GM21786 (cell line): Measurements from ENCODE around the gene KIF17.
"Not testable (repeated sequence)": the region's sequence is repeated elsewhere in the genome, so short reads cannot be mapped to it uniquely, and the experiment has no call there.

Experiments
- ATAC-seq: cut with Tn5 transposase; IDR thresholded peaks from one replicate; pipeline ENCODE4 v1.9.1; 2021; ENCODE audit not compliant: unreplicated experiment

The KIF17 gene

GRCh38 chr1:20695515-20695914, 22.3 kb downstream of the KIF17 start:
- no peak for ATAC-seq

DNA sequence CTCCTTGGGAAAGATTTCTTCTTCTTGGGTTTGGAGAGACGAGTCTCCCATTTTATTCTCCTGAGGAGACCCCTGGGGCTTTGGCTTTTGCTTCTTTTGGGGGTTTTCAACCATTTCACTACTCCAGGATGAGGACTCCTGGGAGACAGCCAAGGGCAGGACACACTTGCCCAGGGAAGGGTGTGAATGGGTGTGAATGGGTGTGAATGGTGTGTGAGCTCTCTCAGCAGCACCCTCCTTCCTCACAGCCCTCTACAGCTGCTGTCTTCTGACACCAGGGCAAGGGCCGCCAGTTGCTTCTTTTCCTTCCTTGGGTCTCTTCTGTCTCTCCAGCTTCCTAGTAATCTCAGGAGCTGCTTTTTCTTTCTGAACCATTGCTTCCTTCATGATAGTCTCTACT, 24.2 kb downstream of the KIF17 start:
- ATAC-seq, result no peak

DNA sequence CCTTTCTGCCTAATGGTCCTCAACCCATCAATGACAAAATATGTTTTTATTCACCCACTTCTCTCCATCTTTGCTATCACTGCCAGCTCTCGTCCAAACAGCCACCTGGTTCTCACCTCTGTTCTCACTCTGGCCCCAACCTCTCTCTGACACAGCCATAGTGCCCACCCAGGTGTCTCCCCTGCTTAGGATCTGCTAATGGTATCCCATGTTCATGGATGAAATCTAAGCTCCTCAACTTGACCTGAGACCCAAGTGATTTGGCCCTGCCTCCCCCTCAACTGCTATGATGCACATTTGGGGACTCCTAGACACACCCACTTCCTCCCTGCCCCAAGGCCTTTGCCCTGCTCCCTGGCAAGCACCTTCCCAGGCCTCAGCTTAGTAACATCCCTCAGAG, 25.9 kb downstream of the KIF17 start:
- ATAC-seq, result no peak

GRCh38 chr1:20689645-20690056, 28.2 kb downstream of the KIF17 start:
- ATAC-seq, result no peak

DNA sequence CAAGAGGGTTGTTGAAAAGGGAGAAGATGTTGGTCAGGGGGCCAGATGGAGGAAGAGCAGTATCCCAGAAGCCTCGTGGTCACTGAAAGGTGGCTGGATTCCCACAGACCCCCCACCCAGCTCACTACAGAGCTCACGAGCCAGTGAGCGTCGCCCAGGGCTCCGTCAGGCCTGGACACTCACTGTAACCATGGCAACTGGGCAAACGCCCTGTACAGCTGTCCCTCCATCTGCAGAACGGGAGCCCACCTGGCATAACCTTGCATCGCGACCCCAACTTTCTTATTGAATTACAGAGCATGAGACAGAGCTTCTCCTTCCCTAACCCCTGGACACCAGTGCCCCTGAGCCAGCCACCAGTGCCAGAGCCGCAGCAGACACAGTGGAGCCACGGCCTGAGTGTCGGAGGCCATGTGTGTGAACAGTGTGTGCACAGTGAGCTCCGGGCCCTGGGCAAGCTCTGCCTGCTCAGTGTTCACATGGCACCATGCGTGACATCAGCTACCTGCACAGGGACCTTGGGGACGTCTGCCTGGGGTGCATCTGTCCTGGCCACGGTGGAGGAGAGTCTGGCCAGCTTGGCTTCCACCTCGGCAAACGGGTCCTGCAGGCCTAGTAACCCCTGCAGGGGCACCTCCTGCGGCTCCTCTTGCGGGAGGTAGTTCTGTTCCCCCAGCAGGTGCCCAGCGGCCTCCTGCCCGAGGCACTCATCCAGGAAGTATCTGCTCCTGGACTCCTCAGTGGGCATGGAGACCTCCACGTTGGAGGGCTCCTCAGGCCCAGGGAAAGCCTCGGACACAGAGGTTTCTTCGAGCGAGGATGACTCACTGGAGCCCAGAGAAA, 30.7 kb downstream of the KIF17 start:
- no peak for ATAC-seq

- ATAC-seq, result no peak
Observed at GRCh38 chr1:20685741-20686140, 32.1 kb downstream of the KIF17 start.

DNA sequence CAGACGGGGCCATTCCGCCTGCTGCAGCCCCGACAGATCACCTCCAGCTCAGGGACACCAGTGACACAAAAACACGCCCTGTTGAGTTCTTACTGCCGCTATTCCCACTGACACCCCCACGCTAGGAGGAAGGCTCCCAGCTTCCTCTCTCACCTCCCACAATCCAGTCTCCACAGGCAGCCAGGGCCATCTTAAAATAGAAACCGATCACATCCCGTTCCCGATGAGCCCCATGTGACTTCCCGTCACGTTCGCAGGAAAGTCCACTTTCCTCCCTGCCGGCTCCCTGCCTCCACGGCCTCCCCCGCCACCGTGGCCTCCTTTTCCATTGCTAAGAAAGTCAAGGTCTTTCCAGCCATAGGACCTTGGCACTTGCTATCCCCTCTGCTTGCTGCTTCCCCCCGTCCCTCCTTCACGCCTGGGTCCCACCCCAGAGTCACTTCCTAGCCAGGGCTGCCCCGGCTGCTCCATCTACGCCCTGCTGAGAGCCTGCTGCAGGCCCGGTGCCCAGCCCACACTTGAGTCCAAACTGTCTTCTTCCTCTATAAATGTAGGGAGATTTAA, 32.6 kb downstream of the KIF17 start:
- ATAC-seq, result no peak

GRCh38 chr1:20684651-20685050, 33.2 kb downstream of the KIF17 start:
- no peak for ATAC-seq

DNA sequence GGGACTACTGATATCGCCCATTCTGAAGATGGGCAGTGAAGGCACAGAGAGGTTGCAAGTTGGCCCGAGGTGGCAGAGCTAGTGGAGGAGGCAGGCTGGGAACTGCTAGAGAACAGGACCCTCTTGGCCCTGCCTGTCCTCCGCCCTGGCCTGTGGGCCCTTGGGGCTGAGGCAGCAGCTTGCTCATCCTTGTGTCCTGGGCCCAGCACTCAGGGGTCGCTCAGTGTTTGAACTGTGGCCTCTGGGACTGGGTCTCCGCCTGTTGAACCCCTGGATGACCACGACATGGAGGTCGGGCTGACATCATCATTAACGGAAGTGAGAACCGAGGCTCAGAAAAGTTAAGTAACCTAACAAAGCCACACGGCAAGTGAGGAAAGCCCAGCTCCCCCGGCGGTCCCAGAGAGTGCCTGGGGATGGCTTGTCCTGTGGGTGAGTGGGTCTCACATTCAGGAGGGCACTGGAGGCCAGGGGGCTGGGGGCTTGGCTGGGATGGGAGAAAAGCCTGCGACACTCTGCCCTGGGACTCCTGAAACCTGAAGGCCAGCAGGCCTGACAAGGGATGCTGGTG, 33.7 kb downstream of the KIF17 start:
- ATAC-seq, result no peak

- ATAC-seq, result no peak
Observed at GRCh38 chr1:20683614-20684013, 34.2 kb downstream of the KIF17 start.

DNA sequence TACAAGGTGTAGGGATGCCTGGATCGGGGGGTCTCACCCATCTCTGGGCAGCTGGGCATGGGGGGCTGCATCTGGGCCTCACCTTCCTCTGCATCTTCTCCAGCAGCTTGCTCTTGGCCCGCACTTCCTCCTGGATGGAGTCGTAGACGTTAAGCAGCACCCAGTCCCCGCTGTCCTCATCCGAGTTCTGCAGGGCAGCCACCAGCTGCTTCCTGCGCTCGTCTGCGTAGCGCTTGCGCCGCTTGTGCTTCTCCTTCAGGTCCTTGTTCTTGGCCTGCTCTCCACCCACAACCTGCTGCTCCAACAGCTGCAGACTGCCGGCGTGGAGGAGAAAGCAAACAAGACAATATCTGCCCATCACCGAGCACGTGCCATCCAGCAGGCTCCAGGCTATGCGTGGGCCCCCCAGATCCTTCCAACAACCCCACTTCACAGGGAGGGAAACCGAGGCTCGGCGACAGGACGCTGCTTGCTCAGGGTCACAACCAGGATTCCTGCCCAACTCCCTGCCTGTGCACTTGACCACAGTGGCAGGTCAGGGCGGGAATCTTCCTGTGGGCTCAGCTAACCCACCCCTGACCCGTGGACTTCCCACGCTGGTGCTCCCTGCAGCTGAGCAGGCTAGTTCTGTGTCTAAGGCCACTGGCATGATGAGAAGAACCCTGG, 35.1 kb downstream of the KIF17 start:
- no peak for ATAC-seq

DNA sequence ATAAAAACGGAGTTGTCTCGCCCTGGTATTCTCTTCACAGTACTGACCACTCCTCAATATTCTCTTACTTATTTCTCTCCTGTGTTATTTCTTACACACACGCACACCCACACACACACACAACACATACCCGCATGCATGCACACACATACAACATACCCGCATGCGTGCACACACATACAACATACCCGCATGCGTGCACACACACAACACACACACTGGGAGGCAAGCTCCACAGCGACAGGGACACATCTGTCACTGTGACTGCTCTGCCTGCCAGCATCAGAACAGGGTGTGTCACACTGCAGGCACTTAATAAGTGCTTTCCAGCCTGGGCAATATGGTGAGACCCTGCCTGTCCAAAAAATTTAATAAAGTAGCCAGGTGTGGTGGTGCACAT, 35.8 kb downstream of the KIF17 start:
- no peak for ATAC-seq

- no peak for ATAC-seq
Observed at GRCh38 chr1:20680269-20680668, 37.5 kb downstream of the KIF17 start.

DNA sequence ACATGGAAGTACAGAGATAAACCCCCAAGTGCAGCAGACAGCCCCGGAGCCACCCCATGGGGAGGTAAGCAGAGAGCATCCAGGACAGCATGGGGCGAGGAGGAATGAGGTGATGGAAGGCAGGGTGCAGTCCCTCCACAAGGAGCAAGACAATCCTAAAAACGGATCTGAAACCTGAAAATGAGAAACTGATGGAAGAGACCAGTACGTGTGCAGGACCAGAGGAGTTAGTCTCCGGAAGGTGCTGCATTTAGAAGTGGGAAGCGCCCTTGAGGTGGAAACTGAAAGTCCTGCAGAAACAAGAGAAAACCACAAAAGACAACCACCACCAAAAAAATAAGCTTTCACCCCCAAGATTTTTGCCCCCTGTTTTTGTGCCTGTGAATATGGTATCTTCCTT, 39.2 kb downstream of the KIF17 start:
- ATAC-seq, result no peak

GRCh38 chr1:20673626-20674025, 44.2 kb downstream of the KIF17 start:
- not testable (repeated sequence) for ATAC-seq

DNA sequence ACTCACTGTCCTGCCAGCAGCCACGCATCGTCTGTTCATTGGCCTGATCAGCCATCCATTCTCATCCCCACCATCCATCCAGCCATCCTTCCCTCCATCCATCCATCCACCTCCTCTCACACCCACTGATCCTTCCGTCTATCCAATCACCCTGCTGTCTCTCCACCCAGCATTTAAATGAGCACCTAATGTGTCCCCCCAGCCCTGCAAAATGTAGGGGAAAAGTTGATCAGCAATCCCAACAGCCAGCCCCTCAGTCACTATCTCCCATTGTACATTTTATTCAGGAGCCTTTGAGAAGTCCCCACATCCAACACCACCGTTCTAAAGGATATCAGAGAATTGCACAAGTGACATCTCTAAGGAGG, 45.6 kb downstream of the KIF17 start:
- no peak for ATAC-seq

GRCh38 chr1:20670936-20671335, 46.9 kb downstream of the KIF17 start:
- ATAC-seq, result no peak

DNA sequence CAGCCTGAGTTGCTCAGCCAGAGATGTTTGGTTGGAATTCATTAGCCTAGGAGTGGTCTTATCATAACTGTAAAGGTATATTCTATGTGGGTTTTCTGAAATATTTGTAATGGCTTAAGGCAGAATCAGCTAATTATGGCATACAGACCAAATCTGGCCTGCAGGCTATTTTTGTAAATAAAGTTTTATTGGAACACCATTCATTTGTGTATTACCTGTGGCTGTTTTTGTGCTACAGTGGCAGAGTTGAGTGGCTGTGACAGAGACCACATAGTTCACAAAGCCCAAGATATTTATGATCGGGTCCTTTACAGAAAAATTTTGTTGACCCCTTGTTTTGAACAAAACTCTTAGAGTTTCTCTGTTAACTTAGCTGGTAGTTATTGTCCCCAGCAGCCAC, 49.2 kb downstream of the KIF17 start:
- ATAC-seq, result no peak

- no peak for ATAC-seq
Observed at GRCh38 chr1:20666804-20667203, 51.0 kb downstream of the KIF17 start.

- ATAC-seq, result no peak
Observed at GRCh38 chr1:20666146-20666545, 51.7 kb downstream of the KIF17 start.

DNA sequence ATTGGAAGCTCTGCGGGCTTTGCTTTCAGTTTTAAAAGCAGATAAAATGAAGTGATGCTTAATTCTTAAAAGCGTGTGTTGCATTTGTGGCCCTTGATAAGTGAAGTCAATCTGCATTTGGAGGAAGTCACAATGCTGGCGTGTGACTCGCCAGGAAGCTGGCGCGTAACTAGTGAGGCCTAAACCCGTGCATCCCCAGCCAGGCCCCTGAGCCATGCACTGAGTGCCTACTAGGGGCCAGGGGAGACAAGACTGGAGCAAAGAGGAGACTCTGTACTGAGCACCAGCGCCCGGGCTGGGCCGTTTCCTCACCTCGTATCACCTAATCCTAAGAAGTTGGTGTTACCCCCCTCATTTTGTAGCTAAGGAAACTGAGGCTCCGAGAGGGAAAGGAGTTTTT, 52.1 kb downstream of the KIF17 start:
- no peak for ATAC-seq
